GM21381 (cell line): ENCODE results near the gene BZW2.

ENCODE experiments used
- ATAC-seq: cut with Tn5 transposase; IDR thresholded peaks from one replicate; pipeline ENCODE4 v1.9.1; 2021; ENCODE audit warnings: mild to moderate bottlenecking, moderate library complexity; ENCODE audit not compliant: unreplicated experiment

Gene BZW2

GRCh38 chr7:16712916-16713315 lies 66.9 kb downstream of the BZW2 start:
- ATAC-seq = no peak

DNA sequence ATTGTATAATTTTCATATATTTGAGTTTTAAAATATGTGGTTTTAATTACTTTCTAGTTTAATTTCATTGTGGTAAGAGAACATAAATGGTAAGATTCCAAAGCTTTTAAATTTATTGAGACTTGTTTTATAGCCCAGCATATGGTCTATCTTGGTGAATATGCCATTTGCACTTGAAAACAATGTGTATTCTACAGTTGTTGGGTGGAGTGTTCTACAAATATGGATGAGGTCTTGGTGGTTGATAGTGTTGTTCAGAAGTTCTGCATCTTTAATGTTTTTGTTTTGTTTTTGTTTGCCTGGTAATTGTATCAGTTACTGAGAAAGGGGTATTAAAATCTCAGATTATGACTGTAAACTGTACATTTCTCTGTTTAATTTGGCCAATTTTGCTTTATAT lies 69.9 kb downstream of the BZW2 start:
- ATAC-seq = no peak

DNA sequence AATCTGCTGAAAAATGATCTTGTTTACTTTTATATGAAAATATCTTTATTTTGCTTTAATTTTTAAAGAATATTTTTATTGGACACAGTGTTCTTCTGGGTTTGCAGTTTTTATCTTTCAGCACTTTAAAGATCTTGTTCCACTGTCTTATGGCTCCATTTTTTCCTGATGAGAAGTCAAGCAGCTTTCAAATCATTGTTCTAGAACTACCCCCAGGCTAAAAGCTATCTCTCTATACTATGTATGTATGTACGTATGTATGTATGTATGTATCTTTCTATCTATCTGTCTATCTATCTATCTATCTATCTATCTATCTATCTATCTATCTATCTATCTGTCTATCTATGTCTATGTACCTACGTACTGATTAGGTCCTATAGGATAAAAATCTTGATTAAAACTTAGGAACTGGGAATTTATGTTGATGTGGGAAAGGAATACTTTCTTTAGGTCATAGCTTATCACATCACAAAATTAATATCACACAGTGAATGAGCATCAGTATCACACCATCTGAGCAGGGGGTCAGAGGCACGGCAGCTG lies 72.2 kb downstream of the BZW2 start:
- no peak for ATAC-seq

DNA sequence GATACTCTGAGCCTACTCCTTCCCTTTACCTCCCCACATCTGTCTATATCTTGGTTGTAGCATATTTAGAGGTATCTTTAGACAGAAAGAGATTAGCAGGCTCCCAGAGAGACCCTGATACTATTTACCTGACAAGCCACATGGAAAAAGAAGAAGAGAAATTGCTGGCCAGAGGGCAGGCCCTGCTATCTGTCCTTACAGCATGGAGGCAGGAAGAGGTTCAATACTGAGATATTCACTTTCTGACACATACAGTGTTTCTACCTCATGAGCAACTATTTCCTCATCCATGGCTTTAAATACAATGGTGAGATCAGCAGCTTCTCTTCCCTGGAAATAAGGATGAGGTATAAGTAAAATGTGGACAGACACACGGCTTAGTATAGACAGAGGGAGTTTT lies 73.7 kb downstream of the BZW2 start:
- ATAC-seq = no peak

DNA sequence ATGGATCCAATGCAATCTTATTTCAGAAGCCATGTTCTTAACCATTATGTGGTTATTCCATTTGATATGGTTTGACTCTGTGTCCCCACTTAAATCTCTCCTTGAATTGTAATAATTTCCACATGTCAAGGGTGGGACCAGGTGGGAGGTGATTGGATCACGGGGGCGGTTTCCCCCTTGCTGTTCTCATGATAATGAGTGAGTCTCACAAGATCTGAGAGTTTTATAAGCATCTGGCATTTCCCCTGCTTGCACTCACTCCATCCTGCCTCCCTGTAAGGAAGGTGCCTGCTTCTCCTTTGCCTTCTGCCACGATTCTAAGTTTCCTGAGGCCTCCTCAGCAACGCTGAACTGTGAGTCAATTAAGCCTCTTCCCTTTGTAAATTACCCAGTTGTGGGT lies 75.6 kb downstream of the BZW2 start:
- ATAC-seq = no peak

GRCh38 chr7:16724344-16724743 lies 78.4 kb downstream of the BZW2 start:
- ATAC-seq = no peak

DNA sequence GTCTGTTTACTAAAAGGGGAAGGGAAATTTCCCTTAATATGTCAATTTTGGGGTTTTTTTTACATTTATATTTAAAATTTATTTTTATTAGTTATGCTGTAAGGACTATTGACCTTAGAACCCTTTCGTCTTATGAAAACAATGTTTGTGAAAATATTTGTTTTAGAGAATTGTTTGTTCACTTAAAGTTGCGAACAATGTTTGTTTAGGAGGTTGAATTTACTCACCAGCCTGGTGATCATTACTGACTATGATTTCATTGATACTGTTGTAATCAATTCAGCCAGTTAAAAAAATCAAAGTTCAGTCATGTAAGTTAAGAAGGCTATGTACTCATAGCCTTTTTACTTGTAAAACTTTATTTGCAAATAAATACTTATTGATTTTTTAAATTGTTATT lies 80.2 kb downstream of the BZW2 start:
- no peak for ATAC-seq

GRCh38 chr7:16727736-16728135 lies 81.8 kb downstream of the BZW2 start:
- no peak for ATAC-seq

DNA sequence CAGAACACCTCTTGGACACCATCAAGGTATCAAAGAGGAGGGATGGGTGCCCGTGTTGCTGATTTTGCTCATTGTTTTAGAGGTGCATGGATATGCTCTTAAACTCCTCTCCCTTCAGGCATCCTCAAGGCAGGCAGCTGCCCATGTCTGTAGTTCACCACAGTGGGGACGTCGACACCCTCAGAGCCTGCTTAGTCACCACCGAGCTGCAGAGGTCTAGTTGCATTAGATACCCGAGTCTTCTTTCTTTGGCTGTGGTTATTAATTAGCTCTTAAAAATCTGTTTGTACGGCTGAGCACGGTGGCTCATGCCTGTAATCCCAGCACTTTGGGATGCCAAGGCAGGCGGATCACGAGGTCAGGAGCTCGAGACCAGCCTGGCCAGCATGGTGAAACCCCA lies 82.8 kb downstream of the BZW2 start:
- no peak for ATAC-seq

- ATAC-seq = no peak
Observed at GRCh38 chr7:16729541-16729940, 83.6 kb downstream of the BZW2 start.

DNA sequence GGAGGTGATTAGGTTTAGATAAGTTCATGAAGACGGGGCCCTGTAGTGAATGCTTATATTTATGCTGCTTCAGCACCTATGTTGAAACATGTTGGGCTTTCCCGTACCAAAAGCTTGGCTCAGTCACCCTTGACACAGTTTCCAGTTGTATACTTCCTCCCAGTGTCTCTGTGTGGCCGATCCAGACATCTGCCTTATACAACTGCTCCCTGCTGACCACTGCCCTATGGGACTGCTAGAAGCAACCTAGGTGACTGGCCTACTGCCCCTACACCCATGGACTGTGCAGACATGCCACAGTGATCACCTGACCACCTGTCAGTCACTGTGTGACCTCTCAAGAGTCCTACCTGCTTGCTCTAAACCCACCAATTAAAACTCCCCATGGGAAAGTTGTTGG lies 85.0 kb downstream of the BZW2 start:
- no peak for ATAC-seq

- ATAC-seq = no peak
Observed at GRCh38 chr7:16732828-16733227, 86.8 kb downstream of the BZW2 start.

DNA sequence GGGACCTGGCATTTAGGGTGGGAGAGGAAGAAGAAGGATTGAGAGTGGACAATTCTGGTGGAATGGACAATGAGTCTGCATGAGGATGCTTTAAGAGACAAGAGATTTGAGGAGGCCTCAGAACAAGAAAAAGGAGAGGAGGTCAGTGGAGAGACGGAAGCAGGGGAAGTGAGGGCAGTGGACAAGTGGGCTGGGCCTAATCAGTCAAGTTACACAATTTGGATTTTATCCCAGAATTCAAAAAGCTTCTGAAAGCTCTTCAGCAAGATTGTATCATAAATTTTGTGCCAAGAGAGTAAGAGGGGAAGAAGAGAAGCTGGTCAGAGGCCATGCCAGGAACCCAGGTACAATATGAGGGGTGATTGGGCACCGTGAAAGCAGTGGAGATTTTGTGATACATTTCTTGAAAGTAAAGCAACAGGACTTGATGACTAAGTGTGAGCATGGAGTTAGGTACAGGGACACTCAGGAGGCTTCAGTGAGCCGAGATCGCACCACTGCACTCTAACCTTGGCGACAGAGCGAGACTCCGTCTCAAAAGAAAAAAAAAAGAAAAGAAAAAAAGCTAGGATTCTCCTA lies 88.3 kb downstream of the BZW2 start:
- ATAC-seq = no peak

DNA sequence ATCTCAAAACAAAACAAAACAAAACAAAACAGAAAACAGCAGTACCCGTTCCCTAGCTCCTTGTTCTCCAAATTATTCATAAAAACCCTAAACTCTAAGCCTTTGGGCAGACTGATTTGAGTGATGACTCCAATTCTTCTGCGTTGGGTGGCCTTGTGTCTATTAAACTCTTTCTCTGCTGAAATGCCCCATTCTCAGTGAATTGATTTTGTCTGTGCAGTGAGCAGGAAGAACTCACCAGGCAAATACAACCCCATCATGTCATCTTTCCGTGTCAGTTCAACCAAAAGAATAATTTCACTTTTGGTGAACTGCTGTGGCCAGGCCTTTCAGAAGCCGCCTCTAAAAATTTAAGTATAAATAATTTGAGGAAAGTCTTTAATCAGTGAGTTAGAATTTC lies 89.0 kb downstream of the BZW2 start:
- ATAC-seq = no peak

GRCh38 chr7:16738011-16738688 lies 92.2 kb downstream of the BZW2 start:
- ATAC-seq = no peak

- ATAC-seq = no peak
Observed at GRCh38 chr7:16739863-16740622, 94.1 kb downstream of the BZW2 start.

GRCh38 chr7:16740623-16740953 lies 94.6 kb downstream of the BZW2 start:
- no peak for ATAC-seq

DNA sequence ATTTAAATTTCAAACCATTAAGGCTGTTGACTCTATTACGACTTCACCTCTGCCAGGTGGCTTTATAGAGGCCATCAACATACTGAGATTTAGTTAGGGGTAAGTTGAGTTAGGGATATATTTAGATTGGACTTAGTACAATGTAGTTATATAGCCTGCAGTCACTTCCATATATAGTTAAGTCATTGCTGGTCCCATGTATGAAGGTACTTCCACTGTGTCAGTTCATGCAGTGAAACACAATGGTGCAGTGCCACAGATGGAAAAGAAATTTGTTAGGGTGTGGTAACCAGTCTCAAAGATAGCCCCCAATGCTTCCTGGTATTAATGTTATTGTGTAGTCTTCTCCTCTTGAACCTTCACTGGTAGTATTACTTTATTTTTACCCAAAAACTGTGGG lies 95.0 kb downstream of the BZW2 start:
- no peak for ATAC-seq

GRCh38 chr7:16741676-16742075 lies 95.7 kb downstream of the BZW2 start:
- ATAC-seq = no peak

GRCh38 chr7:16742547-16742946 lies 96.6 kb downstream of the BZW2 start:
- ATAC-seq = no peak

DNA sequence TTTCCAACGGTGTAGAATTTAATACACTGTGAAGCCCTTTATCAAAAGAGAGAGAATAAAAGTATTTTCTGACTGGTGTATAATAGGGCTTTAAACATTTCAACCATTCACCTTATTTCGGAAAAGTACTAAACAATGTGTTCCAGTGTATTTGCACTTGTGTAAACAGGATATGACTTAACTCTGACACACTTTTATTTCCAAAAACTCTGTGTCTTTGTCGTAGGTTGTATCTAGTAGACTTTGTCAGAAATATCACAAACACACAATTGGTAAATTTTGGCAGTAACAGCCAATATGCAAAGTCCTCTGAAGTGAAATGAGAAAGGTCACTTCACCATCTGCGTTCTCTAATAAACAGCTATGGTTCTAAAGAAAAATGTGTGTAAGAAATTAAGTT lies 97.3 kb downstream of the BZW2 start:
- ATAC-seq = no peak
